Thyroid gland (tissue), 4 donors: Measurements from ENCODE around the gene QPRT.
"Not testable (repeated sequence)": the region's sequence is repeated elsewhere in the genome, so short reads cannot be mapped to it uniquely, and the experiment has no call there.

Experiments
- CTCF ChIP-seq, 6 experiments: fragments of 200-600 bp in 3 of 6; fragments of 450-650 bp in 3 of 6; sonication (generic) in 3 of 6; IDR thresholded peaks; one replicate each; pipeline ENCODE4 v1.5.1; 2016 to 2019; ENCODE audit warnings: antibody characterized with exemption in 6 of 6, mild to moderate bottlenecking in 2 of 6, inconsistent platforms in 1 of 6, moderate library complexity in 1 of 6
- POLR2A ChIP-seq, 2 donors: fragments of 450-650 bp; IDR thresholded peaks; one replicate each; pipeline ENCODE4 v1.6.1; 2017; ENCODE audit warnings: antibody characterized with exemption in 2 of 2, mild to moderate bottlenecking in 2 of 2, moderate library complexity in 1 of 2

- not testable (repeated sequence) for TF ChIP-seq CTCF, POLR2A (IDR thresholded peaks at IDR 0.05)
These were observed 25.1 kb upstream of the QPRT start for GRCh38 chr16:29653890-29654289.
